ENCODE measurements around the gene CTSZ. TPM values are rescaled to one million over a fixed set of nuclear protein-coding genes. Genes with fewer than 3 reads are reported as not detected.
"Not testable (repeated sequence)": the region's sequence is repeated elsewhere in the genome, so short reads cannot be mapped to it uniquely, and the experiment has no call there.

The CTSZ gene
- total RNA-seq, 1 donor from 2014 or later = 73.7 TPM

DNA sequence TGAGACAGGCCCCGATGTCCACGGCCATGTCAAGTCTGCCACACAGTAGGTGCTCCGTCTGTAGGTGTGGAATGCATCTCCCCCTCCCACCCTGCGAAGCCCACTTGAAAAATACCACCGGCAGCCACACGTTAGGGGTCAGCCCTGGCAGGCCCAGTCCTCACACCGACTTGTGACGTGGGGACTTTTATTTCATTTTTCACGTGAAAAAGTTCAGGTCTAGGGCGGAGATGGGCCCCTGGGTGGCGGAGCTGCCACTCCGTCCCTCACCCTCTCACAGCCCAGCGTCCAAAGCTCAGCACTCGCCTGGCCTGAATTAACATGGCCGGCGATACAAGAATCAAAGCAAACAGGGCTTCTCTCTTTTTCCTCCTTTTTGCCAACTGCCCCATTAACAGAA lies 8.4 kb upstream of the CTSZ start:
- Histone ChIP-seq H3K4me3 (ENCODE audit: low read depth, low read length) (no peak overlapping the region), H3K27me3 (ENCODE audit: control insufficient read depth, insufficient read depth, low read length) (no peaks in the 10 kb centered on the region), H3K36me3 (ENCODE audit: control insufficient read depth, insufficient read depth, low read length) (no peaks in the 10 kb centered on the region)
- DNase-seq (ENCODE audit: low read depth) (no peak), FAIRE-seq (no peak)
- TF ChIP-seq, protein P1, sequence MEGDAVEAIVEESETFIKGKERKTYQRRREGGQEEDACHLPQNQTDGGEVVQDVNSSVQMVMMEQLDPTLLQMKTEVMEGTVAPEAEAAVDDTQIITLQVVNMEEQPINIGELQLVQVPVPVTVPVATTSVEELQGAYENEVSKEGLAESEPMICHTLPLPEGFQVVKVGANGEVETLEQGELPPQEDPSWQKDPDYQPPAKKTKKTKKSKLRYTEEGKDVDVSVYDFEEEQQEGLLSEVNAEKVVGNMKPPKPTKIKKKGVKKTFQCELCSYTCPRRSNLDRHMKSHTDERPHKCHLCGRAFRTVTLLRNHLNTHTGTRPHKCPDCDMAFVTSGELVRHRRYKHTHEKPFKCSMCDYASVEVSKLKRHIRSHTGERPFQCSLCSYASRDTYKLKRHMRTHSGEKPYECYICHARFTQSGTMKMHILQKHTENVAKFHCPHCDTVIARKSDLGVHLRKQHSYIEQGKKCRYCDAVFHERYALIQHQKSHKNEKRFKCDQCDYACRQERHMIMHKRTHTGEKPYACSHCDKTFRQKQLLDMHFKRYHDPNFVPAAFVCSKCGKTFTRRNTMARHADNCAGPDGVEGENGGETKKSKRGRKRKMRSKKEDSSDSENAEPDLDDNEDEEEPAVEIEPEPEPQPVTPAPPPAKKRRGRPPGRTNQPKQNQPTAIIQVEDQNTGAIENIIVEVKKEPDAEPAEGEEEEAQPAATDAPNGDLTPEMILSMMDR (IDR thresholded peaks at IDR 0.05; ENCODE audit: insufficient read depth, low read length, severe bottlenecking) = no peak

DNA sequence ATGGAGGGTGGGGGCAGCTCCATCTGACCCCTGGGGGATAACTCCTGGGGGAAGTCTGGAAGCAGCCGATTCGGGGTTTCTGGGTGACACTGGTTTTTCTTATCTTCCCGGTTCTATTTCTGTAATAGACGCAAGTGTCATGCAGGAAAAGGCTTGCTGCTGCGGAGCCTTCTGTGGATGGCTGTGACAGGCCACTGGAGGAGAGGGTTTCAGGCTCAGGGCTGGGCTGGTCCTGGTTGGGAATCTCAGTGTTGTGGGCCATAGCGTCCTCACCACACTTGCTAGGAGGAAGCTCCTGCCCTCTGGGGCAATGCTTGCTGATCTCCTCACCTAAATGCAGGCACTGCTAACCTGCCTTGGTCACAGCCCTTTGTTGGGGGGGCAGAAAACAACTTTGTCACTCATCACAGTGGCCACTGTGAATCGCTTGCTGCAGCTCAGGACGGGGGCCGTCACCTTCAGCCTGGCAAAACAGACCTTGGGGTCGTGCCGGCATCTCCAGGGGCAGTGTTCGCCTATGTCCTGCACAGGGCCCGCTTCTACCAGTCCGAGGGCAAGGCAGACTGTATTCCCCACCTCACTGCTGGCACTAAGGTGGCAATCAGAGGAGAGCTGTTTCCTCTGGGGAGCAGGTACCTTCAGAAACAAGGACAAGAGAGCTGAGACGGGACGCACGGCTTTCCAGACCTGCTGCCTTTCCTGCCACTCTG lies 7.8 kb upstream of the CTSZ start:
- H3K27me3 ChIP-seq (ENCODE audit: control insufficient read depth, insufficient read depth, low read length) = no peaks in the 10 kb centered on the region
- no peaks in the 10 kb centered on the region for H3K36me3 ChIP-seq (ENCODE audit: control insufficient read depth, insufficient read depth, low read length)
- no peak for DNase-seq (ENCODE audit: low read depth)
- FAIRE-seq = no peak
- H3K4me3 ChIP-seq (ENCODE audit: low read depth, low read length) = no peak overlapping the region
- TF ChIP-seq, protein P1 (IDR thresholded peaks at IDR 0.05; ENCODE audit: insufficient read depth, low read length, severe bottlenecking) = no peak

DNA sequence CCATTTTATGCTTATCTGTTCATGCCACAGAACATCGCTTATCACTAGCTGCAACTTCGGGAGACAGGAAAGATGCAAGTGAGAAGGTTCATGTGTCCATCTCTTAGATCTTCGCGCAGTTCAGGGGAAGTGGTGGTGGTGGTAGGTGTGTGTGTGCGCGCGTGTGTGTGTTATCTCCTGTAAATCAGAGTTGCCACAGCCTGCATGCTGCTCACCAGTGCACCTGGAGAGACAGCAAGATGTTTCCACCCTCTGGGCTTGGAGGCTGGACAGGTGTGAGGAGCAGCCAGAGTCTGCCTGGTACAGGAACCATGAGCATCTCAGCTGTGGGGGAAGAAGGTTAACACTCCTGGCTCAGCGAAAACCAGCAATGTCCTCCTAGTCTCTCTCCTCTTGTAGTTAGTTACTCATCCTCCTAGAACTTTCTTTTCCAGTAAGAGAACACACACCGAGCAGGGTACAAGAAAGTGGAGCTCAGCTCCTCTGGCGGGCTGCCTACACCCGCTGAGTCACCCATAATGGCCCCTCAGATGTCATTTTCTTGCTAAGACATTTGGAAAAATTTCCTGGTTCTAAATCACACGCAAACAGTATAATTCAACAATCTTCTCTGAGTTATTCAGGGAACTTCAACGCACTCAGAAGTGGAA lies 7.0 kb upstream of the CTSZ start:
- Histone ChIP-seq H3K4me3 (ENCODE audit: low read depth, low read length) (no peak overlapping the region), H3K27me3 (ENCODE audit: control insufficient read depth, insufficient read depth, low read length) (no peaks in the 10 kb centered on the region), H3K36me3 (ENCODE audit: control insufficient read depth, insufficient read depth, low read length) (no peaks in the 10 kb centered on the region)
- no peak for FAIRE-seq
- TF ChIP-seq, protein P1 (IDR thresholded peaks at IDR 0.05; ENCODE audit: insufficient read depth, low read length, severe bottlenecking) = no peak
- DNase-seq (ENCODE audit: low read depth) = no peak

DNA sequence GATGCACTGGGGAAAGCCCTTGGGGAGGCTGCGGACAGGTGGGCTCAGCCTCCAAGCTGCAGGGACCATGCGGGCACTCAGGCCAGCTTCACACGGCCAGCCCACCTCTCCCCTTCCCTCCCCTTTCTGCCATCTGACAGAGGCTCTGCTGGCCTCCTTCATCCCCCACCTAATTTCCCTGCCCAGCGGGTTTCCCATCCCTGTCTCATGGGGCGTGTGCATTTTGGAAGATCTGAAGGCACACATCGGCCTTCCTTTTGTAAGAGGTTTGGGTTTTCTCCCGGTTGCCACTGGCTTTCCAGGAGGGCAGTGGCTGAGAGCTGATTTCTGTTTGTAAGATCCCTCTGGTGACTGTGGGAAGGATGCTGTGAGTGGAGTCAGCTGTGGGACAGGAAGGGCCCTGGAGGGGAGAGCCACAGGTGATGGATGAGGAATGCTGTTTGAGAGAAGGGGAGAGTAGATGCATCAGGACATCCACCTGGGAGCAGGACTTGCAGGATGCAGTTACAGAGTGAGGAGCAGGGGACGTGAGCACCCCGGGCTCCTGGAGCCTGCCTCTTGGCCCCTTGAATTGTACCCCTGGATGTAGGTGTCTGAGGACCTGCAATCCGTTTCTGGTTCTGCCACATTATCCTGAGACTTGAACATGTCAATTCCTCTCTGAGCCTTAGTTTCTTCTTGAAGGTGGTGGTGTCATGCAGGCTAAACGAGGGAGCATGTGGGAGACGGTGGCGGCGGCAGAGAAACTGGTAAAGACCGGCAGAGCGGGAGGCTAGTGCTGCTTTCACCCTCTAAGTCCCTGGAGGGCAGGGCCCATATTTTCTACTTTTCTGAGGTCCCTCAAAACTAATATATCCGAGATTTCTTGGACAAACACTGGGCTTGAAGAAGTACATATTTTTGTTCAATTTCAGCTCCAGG lies 6.2 kb upstream of the CTSZ start:
- Histone ChIP-seq H3K4me3 (ENCODE audit: low read depth, low read length) (no peak overlapping the region), H3K36me3 (ENCODE audit: control insufficient read depth, insufficient read depth, low read length) (no peaks in the 10 kb centered on the region), H3K27me3 (ENCODE audit: control insufficient read depth, insufficient read depth, low read length) (no peaks in the 10 kb centered on the region)
- no peak for FAIRE-seq
- TF ChIP-seq, protein P1 (IDR thresholded peaks at IDR 0.05; ENCODE audit: insufficient read depth, low read length, severe bottlenecking) = no peak
- no peak for DNase-seq (ENCODE audit: low read depth)

DNA sequence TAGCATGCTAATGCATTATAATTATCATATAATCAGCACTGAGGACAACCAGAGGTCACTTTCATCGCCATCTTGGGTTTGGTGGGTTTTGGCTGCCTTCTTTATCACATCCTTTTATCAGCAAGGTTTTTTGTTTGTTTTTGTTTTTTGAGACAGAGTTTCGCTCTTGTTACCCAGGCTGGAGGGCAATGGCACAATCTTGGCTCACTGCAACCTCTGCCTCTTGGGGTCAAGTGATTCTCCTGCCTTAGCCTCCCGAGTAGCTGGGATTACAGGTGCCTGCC lies 4.8 kb upstream of the CTSZ start:
- not testable (repeated sequence) for DNase-seq (ENCODE audit: low read depth); FAIRE-seq; H3K36me3 ChIP-seq (ENCODE audit: control insufficient read depth, insufficient read depth, low read length); H3K27me3 ChIP-seq (ENCODE audit: control insufficient read depth, insufficient read depth, low read length); H3K4me3 ChIP-seq (ENCODE audit: low read depth, low read length)

Data from bronchial epithelial cell (primary cell).